Measurements from ENCODE around the gene CELSR3. TPM values are rescaled to one million over a fixed set of nuclear protein-coding genes. Genes with fewer than 3 reads are reported as not detected.

The CELSR3 gene
- total RNA-seq, 2 experiments from 2014 or later = 23.6 to 24.4 TPM

DNA sequence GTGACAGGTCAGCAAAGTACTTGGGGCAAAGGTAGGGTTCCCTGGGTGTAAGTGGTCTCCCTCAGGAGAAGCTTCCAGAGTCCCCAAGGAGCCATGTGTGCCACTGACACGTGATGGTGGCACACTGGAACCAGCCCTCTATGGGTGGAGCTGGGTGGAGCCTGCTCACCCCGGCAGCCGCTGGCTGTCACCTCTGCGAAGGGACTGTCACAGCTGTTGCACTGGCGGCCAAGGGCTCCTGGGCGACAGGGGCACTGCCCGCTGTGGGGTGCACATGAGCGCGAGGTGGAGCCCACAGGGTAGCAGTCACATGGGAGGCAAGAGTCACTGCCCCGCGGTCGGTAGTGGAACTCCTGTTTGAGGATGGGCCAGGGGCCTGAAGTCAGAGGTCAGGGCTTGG is 12.0 kb downstream of the CELSR3 start:
- ChIA-PET POLR2A (no interaction called here), CTCF (no interaction called here)

DNA sequence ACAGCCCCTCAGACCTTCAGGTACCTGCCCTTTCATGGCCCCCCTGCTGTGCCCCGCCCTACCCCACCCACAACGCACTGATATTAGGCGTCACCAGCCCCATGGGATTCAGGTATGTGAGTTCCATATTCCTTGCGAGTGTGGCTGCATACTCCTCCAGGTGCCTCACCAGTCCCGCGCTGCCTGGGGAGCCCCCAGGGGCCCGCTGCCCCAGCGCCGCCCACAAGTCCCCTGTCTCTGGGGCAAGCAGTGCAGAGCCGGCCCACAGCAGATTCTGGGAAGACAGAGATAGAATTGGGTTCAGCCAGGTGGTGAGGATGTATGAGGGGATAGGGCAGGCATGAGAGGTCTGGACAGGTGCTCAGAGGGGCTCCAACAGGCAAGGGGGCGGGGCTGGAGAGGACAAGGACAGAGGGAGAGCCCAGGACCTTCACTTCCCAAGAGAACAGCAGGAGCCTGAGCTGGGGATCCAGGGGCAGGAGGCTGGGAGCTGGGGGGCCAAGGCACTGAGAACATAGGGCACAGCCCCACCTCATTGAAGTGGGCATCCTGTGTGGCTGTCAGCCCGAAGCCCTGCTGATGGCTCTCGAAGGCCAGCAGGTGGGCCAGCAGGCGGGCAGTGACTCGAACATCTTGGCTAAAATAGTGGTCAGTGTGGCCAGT is 14.4 kb downstream of the CELSR3 start:
- CTCF ChIA-PET = interaction anchor here (1.3 kb wide), 1 partner anchor 13 kb away, joined by 7 read pairs; the partner anchor contains the start of gene SLC26A6
- POLR2A ChIA-PET = no interaction called here

DNA sequence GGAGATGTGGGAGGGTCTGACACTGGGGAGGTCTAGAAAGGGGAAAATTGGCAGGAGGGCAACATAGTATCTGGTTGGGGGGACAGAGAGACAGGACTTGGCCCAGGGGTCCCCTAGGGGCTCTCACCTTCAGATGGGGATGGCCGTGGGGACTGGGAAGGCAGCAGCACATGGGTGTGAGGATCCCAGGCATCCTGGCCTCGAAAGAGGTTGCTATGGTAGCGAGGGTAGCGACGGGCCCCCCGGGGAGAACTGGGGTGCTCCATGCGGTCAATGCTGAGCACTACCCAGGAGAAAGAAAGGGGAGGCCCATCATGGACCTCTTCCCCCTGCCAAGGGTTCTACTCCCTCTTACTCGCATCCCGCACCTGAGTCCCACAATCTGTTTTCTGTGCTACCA is 15.0 kb downstream of the CELSR3 start:
- ChIA-PET POLR2A (no interaction called here), CTCF (no interaction called here)

DNA sequence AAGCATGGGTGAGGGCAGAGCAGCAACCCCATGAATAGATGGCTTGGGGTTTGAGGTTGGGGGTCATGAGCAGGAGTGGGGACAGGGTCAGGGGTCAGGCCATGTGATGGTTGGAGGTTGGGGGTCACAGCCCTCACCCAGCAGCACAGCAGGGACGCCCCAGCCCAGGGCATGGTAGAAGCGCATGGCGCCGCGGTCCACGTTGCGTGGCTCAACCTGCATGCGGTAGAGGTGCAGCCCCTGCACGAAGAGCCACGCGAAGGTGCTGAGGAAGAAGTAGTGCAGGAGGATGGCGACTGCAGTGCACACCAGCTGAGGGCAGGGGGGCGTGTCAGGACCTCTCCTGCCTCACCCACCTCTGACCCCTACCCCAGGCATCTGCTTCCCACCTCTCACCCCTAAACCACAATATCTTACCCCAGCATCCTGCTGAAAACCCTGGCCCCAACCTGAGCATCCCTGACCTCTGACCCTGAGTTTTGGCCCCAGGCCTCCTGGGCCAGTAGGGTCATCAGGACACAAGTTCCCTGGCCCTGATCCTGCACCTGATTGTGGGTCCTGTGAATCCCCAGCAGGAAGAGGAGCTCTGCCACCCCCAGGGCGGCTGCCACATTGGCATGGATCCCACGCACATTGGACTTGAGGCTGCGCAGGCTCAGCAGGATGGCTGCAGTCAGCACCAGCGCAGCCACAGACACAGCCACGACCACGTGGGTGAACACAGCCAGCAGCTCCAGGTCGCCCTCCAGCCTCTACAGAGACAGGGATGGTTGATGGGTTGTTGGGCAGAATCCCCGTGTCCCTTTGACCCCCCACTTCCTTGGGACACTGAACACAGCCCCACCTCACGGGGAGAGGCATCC is 17.6 kb downstream of the CELSR3 start:
- POLR2A ChIA-PET = no interaction called here

DNA sequence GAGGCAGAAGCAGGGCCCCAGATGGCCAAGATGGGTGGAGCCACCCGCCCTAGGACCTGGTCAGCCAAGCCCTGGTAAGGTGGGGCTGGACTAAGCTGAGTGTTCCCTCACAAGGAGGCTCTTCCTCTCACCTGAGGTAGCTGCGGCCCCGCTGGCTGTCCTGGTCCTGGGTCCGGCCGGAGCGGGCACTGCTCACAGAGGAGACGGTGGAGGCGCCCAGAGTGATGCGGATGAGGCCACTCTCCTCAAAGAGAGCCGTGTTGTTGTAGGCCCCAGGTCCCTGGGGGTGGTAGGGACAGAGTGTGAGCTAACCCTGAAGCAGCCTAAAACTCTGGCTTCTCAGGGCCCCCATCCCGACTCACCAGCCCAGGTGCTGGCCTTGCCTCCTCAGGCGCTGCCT is 20.1 kb downstream of the CELSR3 start:
- ChIA-PET POLR2A (no interaction called here), CTCF (no interaction called here)

More for the DNA sequence above, 17.6 kb downstream of the CELSR3 start:
- CTCF ChIA-PET = interaction anchor here (2.0 kb wide), 1 partner anchor 10 kb away, joined by 7 read pairs; the partner anchor contains the start of gene SLC26A6

DNA sequence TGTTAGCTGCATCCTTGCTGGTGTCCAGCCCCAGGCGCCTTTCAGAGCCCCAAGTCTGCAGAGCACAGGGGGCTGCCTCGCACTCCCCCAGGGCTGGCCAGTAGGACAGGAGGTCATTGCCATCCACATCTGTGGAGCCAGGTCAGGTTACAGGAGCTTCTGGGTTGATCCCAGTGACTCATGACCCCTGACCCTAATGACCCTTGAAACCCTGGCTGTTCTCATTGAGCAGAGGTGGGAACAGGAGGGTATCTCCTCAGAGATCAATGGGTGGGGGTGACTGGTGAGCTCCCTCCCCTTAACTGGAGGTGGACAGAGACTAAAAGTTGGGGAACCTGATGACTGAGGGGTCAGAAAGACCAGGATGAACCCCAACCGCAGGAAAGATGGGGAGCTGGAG is 21.3 kb downstream of the CELSR3 start:
- ChIA-PET CTCF (no interaction called here), POLR2A (no interaction called here)

DNA sequence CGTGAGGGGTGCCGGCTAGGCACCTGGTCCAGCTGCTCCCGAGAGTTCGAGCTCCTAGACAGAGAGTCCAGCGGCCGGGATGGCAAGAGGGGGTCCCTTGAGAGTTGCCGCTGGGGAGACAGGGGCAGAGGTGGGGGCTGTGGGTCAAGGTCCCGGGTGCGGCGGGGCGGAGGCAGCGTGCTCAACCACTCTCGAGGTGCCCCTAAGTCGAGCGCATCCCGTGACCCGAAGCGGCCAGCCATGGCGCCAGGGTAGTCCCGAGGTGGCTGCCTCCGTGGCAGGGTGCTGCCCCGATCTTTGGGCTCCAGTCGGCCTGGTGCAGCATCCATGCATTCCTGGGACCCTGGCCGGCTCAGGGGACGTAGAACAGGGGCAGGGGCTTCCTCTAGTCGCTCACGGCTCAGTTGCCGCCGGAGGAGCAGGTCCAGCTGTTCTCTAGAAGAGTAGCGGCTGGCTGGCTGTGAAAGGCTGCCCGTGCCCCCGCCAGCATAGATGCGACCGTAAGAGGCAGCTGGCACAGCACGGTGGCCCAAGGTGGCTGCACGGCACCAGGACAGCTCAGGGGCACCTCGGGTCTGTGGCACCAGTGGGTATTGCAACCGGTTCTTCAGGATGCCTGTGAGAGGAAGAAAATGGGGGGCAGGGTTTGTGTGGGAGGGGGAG is 22.6 kb downstream of the CELSR3 start:
- POLR2A ChIA-PET = no interaction called here
- CTCF ChIA-PET = no interaction called here

DNA sequence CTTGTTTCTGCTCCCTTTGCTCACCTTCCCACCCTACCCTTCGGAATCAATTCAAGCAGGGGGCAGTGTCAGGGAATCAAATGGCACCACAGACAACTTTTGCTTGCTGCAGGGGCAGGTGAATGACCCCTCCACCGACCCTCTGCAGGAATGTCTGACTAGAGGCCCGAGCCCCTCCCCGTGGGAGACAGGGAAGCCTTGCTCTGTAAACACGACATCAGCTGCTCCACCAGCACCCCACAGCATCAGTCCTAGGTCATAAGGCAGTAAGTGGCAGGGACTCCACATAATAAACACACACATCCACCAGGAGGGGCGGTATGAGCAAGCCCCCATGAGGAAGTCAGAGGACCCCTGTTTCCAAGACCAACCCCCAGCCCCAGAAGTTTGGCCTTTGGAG is 25.4 kb downstream of the CELSR3 start:
- ChIA-PET POLR2A (no interaction called here), CTCF (no interaction called here)

DNA sequence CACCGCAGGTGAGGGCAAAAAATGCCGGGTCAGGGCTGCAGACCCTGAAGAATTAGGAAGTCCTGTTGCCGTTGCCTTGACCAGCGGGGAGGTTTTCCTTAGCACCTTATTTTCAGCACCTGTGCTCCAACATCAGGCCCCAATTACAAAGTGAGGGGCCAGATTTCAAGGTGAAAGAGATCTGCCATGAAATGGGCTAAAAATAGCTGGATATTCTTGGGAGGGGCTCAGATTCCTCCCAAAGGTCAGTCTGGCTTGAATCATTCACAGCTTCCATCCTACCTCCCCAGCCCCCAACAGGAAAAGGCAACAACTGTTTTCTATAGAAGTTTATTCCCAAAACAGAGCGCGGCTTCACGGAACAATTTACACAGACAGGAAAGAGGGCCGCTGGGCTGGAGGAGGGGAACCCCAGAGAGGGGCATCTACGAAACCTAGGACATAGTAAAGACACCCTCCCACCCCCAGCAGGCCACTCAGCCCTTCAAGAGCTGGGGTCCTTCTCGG is 26.5 kb downstream of the CELSR3 start:
- ChIA-PET CTCF (interaction anchor here (0.9 to 3.4 kb wide), 20 partner anchors 9 to 235 kb away, joined by 3 to 24 read pairs (median 4); partner anchors contain the start of genes CCDC51, CELSR3, NCKIPSD and PFKFB4), POLR2A (interaction anchor here (0.6 to 0.9 kb wide), 2 partner anchors 50 to 118 kb away, joined by 3 to 4 read pairs; partner anchors contain the start of gene NCKIPSD)

DNA sequence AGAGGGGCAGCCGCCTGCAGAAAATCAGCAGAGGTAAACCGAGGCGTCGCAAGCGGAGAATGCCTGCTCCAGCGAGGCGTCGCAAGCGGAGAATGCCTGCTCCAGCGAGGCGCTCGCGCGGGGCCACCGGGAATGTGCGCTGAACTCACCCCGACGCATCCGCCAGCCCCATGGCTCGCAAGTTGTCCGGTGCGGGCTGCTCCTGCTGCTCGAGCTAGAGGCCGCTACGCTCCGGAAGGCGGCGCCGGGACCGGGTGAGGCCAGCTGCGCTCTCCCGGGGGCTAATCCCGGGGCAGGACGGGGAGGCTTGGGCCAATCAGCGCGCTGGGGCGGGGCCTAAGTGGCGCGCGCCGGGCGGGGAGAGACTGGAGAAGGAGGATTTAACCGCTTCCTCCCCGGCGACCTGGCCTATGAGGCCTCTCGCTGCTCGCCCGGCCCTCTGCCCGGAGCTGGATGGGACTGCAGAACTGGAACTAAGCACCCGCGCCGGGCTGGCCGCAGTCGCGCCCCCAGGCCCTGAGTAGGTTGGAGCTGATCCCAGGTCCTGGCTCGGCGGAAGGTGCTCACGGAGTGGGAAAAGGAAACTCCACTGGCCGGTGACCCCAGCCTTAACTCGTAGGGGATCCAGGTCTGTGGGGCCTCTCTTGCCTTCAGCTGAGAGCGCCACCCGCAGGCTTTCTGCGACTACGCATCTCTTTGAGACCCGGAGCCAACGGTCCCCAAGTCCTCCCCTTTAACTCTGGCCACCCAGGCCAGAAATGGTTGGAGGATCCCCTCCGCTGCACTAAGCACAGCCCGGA is 27.3 kb downstream of the CELSR3 start, which contains the start of gene SLC26A6:
SLC26A6 (minus strand) TSS at position 240 of the 800 bp plus-strand sequence; CDS start at position 172, 68 bp downstream.
- CTCF ChIA-PET = interaction anchor here (0.9 to 3.4 kb wide), 22 partner anchors 9 to 235 kb away, joined by 3 to 24 read pairs (median 4); partner anchors contain the start of genes CCDC51, CELSR3, NCKIPSD and PFKFB4
- POLR2A ChIA-PET = interaction anchor here (0.5 to 2.1 kb wide), 7 partner anchors 12 to 177 kb away, joined by 3 to 8 read pairs (median 4); partner anchors contain the start of gene NCKIPSD

DNA sequence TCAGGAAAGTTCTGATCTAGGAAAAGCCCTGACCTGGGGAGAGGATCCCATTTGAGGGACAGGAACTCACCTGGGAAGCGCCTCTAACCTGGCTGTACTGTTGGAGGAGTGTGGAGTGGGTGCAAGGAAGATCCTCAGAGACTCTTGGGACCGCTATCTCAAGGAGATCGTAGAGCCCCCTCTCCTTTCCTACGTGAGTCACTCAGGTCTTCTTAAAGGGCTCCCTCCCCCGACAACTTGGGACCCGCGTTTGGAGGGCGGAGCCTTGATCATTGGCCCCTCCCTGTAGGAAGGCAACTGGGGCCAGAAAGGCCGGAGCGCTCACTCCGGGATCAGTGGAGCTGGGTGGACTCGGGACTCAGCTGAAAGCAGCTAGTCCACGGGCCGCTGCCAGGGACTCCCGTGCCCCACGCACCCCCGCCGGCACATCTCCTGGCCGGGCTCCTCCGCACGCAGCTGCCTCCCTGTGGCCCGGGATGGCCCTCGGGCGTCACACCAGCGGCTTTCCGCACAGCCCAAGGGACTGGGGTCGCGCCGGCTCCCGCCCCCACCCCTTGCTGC is 27.9 kb downstream of the CELSR3 start:
- CTCF ChIA-PET = interaction anchor here (0.7 to 3.4 kb wide), 17 partner anchors 9 to 199 kb away, joined by 3 to 24 read pairs (median 5); partner anchors contain the start of genes CCDC51, NCKIPSD, PFKFB4 and TMA7
- POLR2A ChIA-PET = interaction anchor here (0.5 to 2.1 kb wide), 4 partner anchors 11 to 177 kb away, joined by 3 to 8 read pairs (median 4); no protein-coding TSS in a partner anchor

DNA sequence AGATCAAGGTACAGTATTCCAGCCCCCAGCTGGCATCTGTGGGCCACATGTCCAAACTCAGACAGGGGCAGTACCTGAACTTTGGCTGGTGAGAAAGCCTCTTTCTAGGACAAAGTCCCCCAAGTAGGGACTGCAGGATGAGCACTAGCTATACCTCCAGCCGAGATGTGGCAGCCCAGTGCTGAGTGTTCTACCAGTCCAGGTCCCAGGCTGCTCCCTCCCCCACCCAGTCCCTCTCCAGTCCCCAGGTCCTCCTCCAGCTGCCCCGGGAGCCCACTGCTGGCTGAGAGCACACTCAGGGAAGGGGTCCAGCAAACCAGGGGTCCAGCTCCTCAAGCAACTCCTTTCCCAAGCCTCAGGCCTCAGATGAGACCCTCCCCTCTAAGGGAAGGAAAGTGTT is 28.9 kb downstream of the CELSR3 start:
- ChIA-PET POLR2A (interaction anchor here (2.1 kb wide), 1 partner anchor 23 kb away, joined by 8 read pairs; no protein-coding TSS in a partner anchor), CTCF (interaction anchor here (0.7 to 3.4 kb wide), 8 partner anchors 15 to 198 kb away, joined by 3 to 24 read pairs (median 4); partner anchors contain the start of genes PFKFB4 and UQCRC1)

DNA sequence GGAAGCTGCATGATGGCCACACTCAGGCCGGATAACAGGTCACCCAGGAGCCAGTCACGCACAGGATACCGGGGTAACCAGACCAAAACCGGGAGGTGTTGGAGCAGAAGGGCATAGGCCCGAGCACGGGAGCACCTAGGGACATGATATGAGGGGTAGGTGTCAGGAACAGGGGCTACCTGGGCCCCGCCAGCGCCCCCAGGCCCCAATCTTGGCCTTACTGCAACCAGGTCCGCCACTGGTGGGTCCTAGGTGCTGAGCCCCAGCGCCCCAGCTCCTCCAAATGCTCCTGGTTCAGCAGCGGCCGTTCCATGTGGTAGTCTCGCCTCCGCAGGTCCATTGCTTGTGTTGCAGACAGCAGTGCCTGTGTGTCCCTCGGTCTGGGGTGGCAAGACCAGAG is 29.4 kb downstream of the CELSR3 start:
- POLR2A ChIA-PET = no interaction called here
- CTCF ChIA-PET = interaction anchor here (1.1 to 2.8 kb wide), 3 partner anchors 22 to 51 kb away, joined by 3 to 24 read pairs (median 4); partner anchors contain the start of gene UQCRC1

DNA sequence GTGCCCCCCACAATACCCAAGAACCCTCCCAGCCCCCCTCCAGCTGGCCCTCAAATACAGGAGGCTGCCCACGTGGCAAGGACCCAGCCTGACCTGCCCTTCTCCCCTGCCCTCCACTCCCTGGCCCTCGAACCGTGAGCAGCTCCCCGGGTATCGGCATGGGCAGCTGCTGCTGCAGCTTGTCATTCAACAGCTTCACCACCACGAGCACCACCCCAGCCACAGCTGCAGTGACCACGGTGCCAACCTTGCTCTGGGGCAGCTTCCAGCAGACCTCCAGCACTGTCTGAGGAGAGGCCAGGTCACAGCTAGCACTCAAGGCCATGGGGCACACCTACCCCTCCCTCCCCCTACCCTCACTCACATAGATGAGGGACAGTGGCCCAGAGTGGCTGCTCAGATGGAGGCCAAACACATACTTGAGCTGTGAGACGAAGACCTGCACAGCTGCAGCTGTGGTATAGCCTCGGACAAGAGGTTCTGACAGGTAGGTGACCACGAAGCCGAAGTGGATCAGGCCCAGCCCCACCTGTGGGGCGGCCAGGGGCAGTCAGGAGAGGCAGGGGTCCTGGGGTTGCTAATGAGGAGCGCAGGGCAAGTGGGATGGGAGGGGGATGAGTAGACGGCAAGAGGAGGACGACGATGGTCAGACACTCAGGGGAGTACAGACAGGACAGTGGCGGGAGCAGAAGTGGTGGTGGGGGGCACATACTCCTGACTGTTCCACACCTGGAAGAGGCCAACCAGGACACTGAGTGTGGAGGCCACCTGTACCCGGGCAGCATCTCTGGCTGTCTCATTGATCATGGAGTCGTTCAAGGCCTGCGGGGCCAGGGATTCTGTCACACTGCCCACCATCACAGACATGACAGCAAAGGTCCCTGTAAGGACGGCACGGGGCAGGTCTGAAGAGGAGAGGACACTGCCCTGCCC is 30.9 kb downstream of the CELSR3 start:
- ChIA-PET POLR2A (no interaction called here), CTCF (no interaction called here)

DNA sequence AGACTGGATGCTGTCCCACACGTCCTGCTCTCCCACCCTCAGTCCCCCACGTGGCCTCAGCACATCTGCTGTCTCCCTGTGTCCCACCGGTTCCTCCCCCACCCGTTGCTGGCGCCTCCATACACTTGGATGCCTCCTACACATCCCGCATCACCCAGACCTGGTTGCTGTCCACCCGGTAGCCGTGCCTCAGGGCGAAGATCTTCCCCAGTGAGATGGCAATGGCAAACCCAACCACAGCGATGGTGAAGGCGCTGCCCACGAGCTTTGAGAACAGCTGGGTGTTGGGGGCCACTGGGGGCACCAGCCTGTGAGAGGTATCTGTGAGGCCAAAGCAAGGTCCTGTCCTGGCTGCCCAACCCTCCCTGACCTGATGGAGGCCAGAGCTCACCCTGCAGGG is 31.9 kb downstream of the CELSR3 start:
- ChIA-PET CTCF (no interaction called here), POLR2A (no interaction called here)

DNA sequence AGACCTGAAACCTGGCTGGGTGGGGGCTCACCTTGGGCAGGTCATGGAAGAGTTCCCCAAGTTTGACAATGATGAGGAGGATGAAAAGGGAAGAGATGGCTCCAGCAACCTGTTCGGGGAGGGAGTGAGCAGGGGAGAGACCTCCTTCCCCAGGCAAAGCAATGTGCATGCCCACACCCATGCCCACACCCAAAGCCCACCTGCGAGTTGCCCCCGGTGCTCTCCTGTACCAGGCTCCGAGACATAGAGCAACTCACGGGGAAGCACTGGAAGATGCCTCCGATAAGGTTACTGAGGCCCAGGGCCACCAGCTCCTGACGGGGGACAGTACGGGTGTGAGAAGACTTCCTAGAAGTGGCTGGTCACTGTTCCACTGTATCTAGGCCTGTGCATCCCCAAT is 32.3 kb downstream of the CELSR3 start:
- ChIA-PET CTCF (no interaction called here), POLR2A (no interaction called here)

DNA sequence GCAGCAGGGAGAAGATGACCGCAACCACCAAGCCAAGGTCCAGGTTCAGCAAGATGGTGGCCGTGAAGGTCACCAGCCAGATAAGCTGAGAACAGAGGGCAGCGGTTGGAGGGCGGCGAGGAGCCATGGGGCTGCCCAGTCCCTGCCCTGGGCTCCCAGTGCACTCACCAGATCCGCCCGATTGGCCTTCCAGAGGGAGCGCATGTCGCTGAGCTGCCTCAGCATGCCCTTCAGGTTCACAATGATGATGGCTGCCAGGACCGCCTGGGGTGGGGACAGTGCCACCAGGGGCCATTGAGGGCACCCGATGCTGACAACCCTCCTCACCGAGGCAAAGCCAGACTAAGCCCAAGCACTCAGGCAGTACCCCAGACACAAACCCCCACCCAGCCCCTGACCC is 32.8 kb downstream of the CELSR3 start:
- ChIA-PET POLR2A (no interaction called here), CTCF (no interaction called here)

All from activated CD8-positive, alpha-beta memory T cell treated with anti-CD3 and anti-CD28 coated beads for 36 hours (primary cell).